Lower leg skin (tissue), 4 donors: ENCODE measurements around the gene KTN1. TPM values are rescaled to one million over a fixed set of nuclear protein-coding genes. Genes with fewer than 3 reads are reported as not detected.

Experiments
- DNase-seq, 2 donors: peaks; one replicate each; pipeline ENCODE4 v3.0.0-alpha.2; 2019; ENCODE audit warnings: low spot score in 2 of 2
- H3K4me3 ChIP-seq: fragments of 200-600 bp; sonication (generic); 2 replicates; pipeline ENCODE4 v1.5.1; 2017; ENCODE audit warnings: mild to moderate bottlenecking, low read depth; ENCODE audit not compliant: poor library complexity, severe bottlenecking
- CTCF ChIP-seq, 3 donors: fragments of 450-650 bp; IDR thresholded peaks; one replicate each; pipeline ENCODE4 v1.5.1; 2016; ENCODE audit warnings: antibody characterized with exemption in 3 of 3, mild to moderate bottlenecking in 3 of 3, moderate library complexity in 2 of 3
- POLR2A ChIP-seq, 2 donors: fragments of 450-650 bp; IDR thresholded peaks; one replicate each; pipeline ENCODE4 v1.6.1; 2016 to 2017; ENCODE audit warnings: antibody characterized with exemption in 2 of 2, mild to moderate bottlenecking in 1 of 2, moderate library complexity in 1 of 2
- WGBS, 2 donors: methylation state at CpG; one replicate each; pipeline ENCODE4 v1.1.5; 2018; 5-methylcytosine and 5-hydroxymethylcytosine counted together
- intact Hi-C: fragments of 100-400 bp; cut with DNase I; formaldehyde crosslinking; loops from one replicate; pipeline ENCODE4 v1.15.0; 2023; ENCODE audit warnings: low total_unique reads
- total RNA-seq, 4 donors: library from RNA; depleted of rRNA; stranded (reverse); fragments of >200 nt; gene quantifications; one replicate each; pipeline ENCODE4 v1.1.0, GENCODE V29; 2016

Gene KTN1
- total RNA-seq, 4 donors from 2014 or later: 97.7 to 117 (median 106) TPM

GRCh38 chr14:55667801-55668200 lies 87.8 kb downstream of the KTN1 start:
- intact Hi-C loops: no loop called here
- WGBS, 2 donors: 96 to 99% methylated on average over 2 of the region's 2 CpGs

GRCh38 chr14:55671641-55672040 lies 91.6 kb downstream of the KTN1 start:
- no peak for TF ChIP-seq CTCF (IDR thresholded peaks at IDR 0.05)
- TF ChIP-seq POLR2A (IDR thresholded peaks at IDR 0.05): no peak

More at GRCh38 chr14:55667801-55668200, 87.8 kb downstream of the KTN1 start:
- no peak overlapping the region for H3K4me3 ChIP-seq
- TF ChIP-seq CTCF (IDR thresholded peaks at IDR 0.05) (no peak), POLR2A (IDR thresholded peaks at IDR 0.05) (no peak)
- no peak for DNase-seq

GRCh38 chr14:55673048-55673447 lies 93.0 kb downstream of the KTN1 start:
- WGBS, 2 donors: 97 to 100% methylated on average over 2 of the region's 2 CpGs
- no peak overlapping the region for H3K4me3 ChIP-seq
- DNase-seq: no peak
- intact Hi-C loops: no loop called here
- TF ChIP-seq POLR2A (IDR thresholded peaks at IDR 0.05) (no peak), CTCF (IDR thresholded peaks at IDR 0.05) (no peak)

More at GRCh38 chr14:55671641-55672040, 91.6 kb downstream of the KTN1 start:
- DNase-seq: no peak
- 82 to 84% methylated on average over 2 of the region's 2 CpGs for WGBS, 2 donors
- H3K4me3 ChIP-seq: no peak overlapping the region
- intact Hi-C loops: no loop called here

- DNase-seq: no peak
- WGBS, 2 donors: 94 to 95% methylated on average over 2 of the region's 2 CpGs
- TF ChIP-seq POLR2A (IDR thresholded peaks at IDR 0.05) (no peak), CTCF (IDR thresholded peaks at IDR 0.05) (no peak)
- no peak overlapping the region for H3K4me3 ChIP-seq
- intact Hi-C loops: no loop called here
These were observed 101.1 kb downstream of the KTN1 start for GRCh38 chr14:55681096-55681495.

- H3K4me3 ChIP-seq: no peak overlapping the region
- no peak for DNase-seq
- WGBS, 2 donors: 91 to 92% methylated on average over 8 of the region's 8 CpGs
- intact Hi-C loops: no loop called here
- TF ChIP-seq POLR2A (IDR thresholded peaks at IDR 0.05) (no peak), CTCF (IDR thresholded peaks at IDR 0.05) (no peak)
These were observed 105.1 kb downstream of the KTN1 start for GRCh38 chr14:55684956-55685584.

GRCh38 chr14:55686713-55687112 lies 106.7 kb downstream of the KTN1 start:
- no peak overlapping the region for H3K4me3 ChIP-seq
- no peak for DNase-seq
- WGBS, 2 donors: 85 to 89% methylated on average over 7 of the region's 7 CpGs
- intact Hi-C loops: no loop called here
- no peak for TF ChIP-seq CTCF (IDR thresholded peaks at IDR 0.05)
- no peak for TF ChIP-seq POLR2A (IDR thresholded peaks at IDR 0.05)
